Endodermal cell (in vitro differentiated cells): ENCODE results near the gene SPATA2. TPM values are rescaled to one million over a fixed set of nuclear protein-coding genes. Genes with fewer than 3 reads are reported as not detected.

Source experiments
- DNase-seq: peaks from one replicate; pipeline ENCODE4 v3.0.0-alpha.2; 2017
- H3K27ac ChIP-seq: 2 replicates; pipeline ENCODE4 v1.5.1; 2013; ENCODE audit warnings: mild to moderate bottlenecking, low read depth, low read length, moderate library complexity
- H3K27me3 ChIP-seq: 2 replicates; pipeline ENCODE4 v1.6.1; 2013; ENCODE audit warnings: mild to moderate bottlenecking, low read length, moderate library complexity; ENCODE audit not compliant: insufficient read depth, control insufficient read depth, poor library complexity, severe bottlenecking
- H3K36me3 ChIP-seq: 2 replicates; pipeline ENCODE4 v1.7.0; 2013; ENCODE audit warnings: mild to moderate bottlenecking, low read length, moderate library complexity; ENCODE audit not compliant: control insufficient read depth, insufficient read depth
- H3K4me1 ChIP-seq: one replicate; pipeline ENCODE4 v1.7.0; 2013; ENCODE audit warnings: low read length; ENCODE audit not compliant: control insufficient read depth, insufficient read depth
- H3K4me3 ChIP-seq: 2 replicates; pipeline ENCODE4 v1.5.1; 2013; ENCODE audit warnings: mild to moderate bottlenecking, low read length, moderate library complexity
- H3K9ac ChIP-seq: 2 replicates; pipeline ENCODE4 v1.6.1; 2013; ENCODE audit warnings: mild to moderate bottlenecking, low read length, moderate library complexity; ENCODE audit not compliant: poor library complexity, severe bottlenecking; ENCODE audit errors: extremely low read depth
- H3K9me3 ChIP-seq: 2 replicates; pipeline ENCODE4 v1.6.1; 2013; ENCODE audit warnings: mild to moderate bottlenecking, low read length, moderate library complexity; ENCODE audit not compliant: control insufficient read depth
- H3K27ac Mint-ChIP-seq: 2 replicates; pipeline ENCODE4 v1.8.0; 2020; ENCODE audit warnings: mixed read lengths
- H3K27me3 Mint-ChIP-seq: 2 replicates; pipeline ENCODE4 v1.8.0; 2021; ENCODE audit warnings: mild to moderate bottlenecking, mixed read lengths; ENCODE audit not compliant: insufficient read depth
- H3K36me3 Mint-ChIP-seq: 2 replicates; pipeline ENCODE4 v1.8.0; 2020; ENCODE audit warnings: low read depth, mixed read lengths
- H3K4me1 Mint-ChIP-seq: 2 replicates; pipeline ENCODE4 v1.8.0; 2020; ENCODE audit warnings: mixed read lengths
- H3K4me3 Mint-ChIP-seq: 2 replicates; pipeline ENCODE4 v1.8.0; 2020; ENCODE audit warnings: mild to moderate bottlenecking, moderate library complexity, mixed read lengths
- H3K9me3 Mint-ChIP-seq: 2 replicates; pipeline ENCODE4 v1.8.0; 2020; ENCODE audit warnings: mild to moderate bottlenecking, mixed read lengths
- WGBS, 2 experiments: methylation state at CpG; one replicate each; pipeline versions ENCODE4 v1.1.5 to v1.1.7; 2013; ENCODE audit warnings: missing lambda C conversion rate in 2 of 2, mixed read lengths in 1 of 2; ENCODE audit not compliant: insufficient coverage in 1 of 2, insufficient read length in 1 of 2; 5-methylcytosine and 5-hydroxymethylcytosine counted together
- total RNA-seq, 2 donors: library from RNA; stranded (reverse); fragmentation: NEBNext Ultra II Directional in 1 of 2; extraction: Animal tissue kit (Norgen Biotek cat#: 25700) in 1 of 2; gene quantifications; 2 replicates in 1 of 2; 3 replicates in 1 of 2; pipeline ENCODE4 v1.2.1, GENCODE V29; 2021
- TF ChIP-seq, protein P1 (sequence below): fragments of 200-600 bp; sonication (generic); conservative IDR thresholded peaks from 2 replicates; pipeline ENCODE4 v1.5.0; 2021; ENCODE audit warnings: antibody characterized with exemption, mild to moderate bottlenecking

Gene SPATA2
- total RNA-seq, 2 donors from 2014 or later, result 8.6 to 10.4 TPM

DNA sequence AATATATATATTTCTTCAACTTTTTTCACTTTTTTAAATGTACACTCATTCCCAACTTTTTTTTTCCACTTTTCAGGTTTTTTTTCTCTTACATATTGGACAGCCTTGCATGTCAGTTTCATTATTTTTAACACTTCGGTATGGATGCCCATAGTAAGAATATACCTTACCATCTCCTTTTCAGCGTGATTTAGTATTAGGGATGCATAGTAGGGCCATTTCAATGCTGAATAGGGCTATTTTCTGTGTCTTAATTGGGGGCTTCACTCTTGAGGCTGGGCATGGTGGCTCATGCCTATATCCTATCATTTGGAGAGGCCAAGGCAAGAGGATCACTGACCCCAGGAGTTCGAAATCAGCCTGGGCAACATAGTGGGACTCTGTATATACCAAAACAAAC is 27.6 kb upstream of the SPATA2 start:
- Mint-ChIP-seq H3K36me3 (peaks cover 63% of the 10 kb centered on the region), H3K4me1 (peaks cover 23% of the 10 kb centered on the region), H3K27me3 (no peaks in the 10 kb centered on the region), H3K27ac (no peak overlapping the region), H3K9me3 (peaks cover under 1% of the 10 kb centered on the region), H3K4me3 (no peak overlapping the region)
- no peaks in the 10 kb centered on the region for H3K27me3 ChIP-seq
- H3K9me3 ChIP-seq, result no peaks in the 10 kb centered on the region
- no peak overlapping the region for H3K4me3 ChIP-seq
- DNase-seq, result no peak
- TF ChIP-seq, protein P1, sequence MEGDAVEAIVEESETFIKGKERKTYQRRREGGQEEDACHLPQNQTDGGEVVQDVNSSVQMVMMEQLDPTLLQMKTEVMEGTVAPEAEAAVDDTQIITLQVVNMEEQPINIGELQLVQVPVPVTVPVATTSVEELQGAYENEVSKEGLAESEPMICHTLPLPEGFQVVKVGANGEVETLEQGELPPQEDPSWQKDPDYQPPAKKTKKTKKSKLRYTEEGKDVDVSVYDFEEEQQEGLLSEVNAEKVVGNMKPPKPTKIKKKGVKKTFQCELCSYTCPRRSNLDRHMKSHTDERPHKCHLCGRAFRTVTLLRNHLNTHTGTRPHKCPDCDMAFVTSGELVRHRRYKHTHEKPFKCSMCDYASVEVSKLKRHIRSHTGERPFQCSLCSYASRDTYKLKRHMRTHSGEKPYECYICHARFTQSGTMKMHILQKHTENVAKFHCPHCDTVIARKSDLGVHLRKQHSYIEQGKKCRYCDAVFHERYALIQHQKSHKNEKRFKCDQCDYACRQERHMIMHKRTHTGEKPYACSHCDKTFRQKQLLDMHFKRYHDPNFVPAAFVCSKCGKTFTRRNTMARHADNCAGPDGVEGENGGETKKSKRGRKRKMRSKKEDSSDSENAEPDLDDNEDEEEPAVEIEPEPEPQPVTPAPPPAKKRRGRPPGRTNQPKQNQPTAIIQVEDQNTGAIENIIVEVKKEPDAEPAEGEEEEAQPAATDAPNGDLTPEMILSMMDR, result no peak
- H3K9ac ChIP-seq, result no peak overlapping the region
- H3K36me3 ChIP-seq, result peaks cover 69% of the 10 kb centered on the region
- H3K27ac ChIP-seq, result no peak overlapping the region
- 97% methylated on average over 2 of the region's 3 CpGs; no CpG with 5 or more reads in 1 of the 2 experiments for WGBS, 2 experiments
- peaks cover 15% of the 10 kb centered on the region for H3K4me1 ChIP-seq

DNA sequence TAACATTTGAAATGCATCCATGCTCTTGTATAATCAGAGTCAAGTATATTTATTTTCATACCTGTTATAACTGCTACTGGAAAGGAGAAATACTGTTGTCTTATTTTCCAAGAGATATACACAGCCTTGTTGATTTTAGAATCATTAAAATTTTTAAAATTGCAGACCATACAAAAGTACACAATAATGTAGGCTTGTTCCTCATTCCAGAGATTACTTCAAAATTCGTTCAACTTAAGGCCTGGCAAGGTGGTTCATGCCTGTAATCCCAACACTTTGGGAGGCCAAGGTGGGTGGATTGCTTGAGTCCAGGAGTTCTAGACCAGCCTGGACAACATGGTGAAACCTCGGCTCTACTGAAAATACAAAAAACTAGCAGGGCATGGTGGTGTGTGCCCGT is 27.0 kb upstream of the SPATA2 start:
- no peaks in the 10 kb centered on the region for H3K27me3 ChIP-seq
- no peak overlapping the region for H3K27ac Mint-ChIP-seq
- H3K9me3 ChIP-seq, result no peaks in the 10 kb centered on the region
- no peaks in the 10 kb centered on the region for H3K9me3 Mint-ChIP-seq
- H3K36me3 ChIP-seq, result peaks cover 66% of the 10 kb centered on the region
- no peak for DNase-seq
- H3K27ac ChIP-seq, result no peak overlapping the region
- no peak overlapping the region for H3K9ac ChIP-seq
- no peak overlapping the region for H3K4me3 ChIP-seq
- H3K4me1 ChIP-seq, result peaks cover 18% of the 10 kb centered on the region
- WGBS, 2 experiments, result 77 to 94% methylated on average over 3 of the region's 3 CpGs
- TF ChIP-seq, protein P1, result no peak
- peaks cover 28% of the 10 kb centered on the region for H3K4me1 Mint-ChIP-seq
- no peaks in the 10 kb centered on the region for H3K27me3 Mint-ChIP-seq
- peaks cover 58% of the 10 kb centered on the region for H3K36me3 Mint-ChIP-seq
- H3K4me3 Mint-ChIP-seq, result no peak overlapping the region

DNA sequence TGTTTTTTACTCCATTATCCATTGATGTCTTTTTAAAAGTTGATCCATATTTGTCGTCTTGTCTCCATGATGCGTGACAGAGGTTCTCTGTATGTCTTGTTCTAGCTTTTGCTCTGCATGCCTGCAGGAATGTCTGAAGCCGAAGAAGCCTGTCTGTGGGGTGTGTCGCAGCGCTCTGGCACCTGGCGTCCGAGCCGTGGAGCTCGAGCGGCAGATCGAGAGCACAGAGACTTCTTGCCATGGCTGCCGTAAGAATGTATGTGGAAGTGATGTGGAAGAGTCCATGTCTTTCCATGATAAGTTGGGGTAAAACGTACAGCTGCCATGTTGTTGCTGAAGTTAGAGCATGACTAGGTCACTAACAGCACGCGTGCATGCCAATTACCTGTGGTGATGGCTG is 26.1 kb upstream of the SPATA2 start:
- peak overlapping the region; percentile 84 for H3K27ac Mint-ChIP-seq
- H3K4me3 Mint-ChIP-seq, result no peak overlapping the region
- no peaks in the 10 kb centered on the region for H3K9me3 Mint-ChIP-seq
- H3K27ac ChIP-seq, result no peak overlapping the region
- peaks cover 59% of the 10 kb centered on the region for H3K36me3 ChIP-seq
- no peaks in the 10 kb centered on the region for H3K9me3 ChIP-seq
- no peak for DNase-seq
- H3K4me3 ChIP-seq, result no peak overlapping the region
- H3K36me3 Mint-ChIP-seq, result peaks cover 52% of the 10 kb centered on the region
- TF ChIP-seq, protein P1, result no peak
- no peak overlapping the region for H3K9ac ChIP-seq
- 95 to 98% methylated on average over 15 of the region's 15 CpGs for WGBS, 2 experiments
- peaks cover 18% of the 10 kb centered on the region for H3K4me1 ChIP-seq
- H3K27me3 Mint-ChIP-seq, result no peaks in the 10 kb centered on the region
- H3K4me1 Mint-ChIP-seq, result peaks cover 34% of the 10 kb centered on the region
- H3K27me3 ChIP-seq, result no peaks in the 10 kb centered on the region
